GM18507 (cell line): ENCODE results near the gene DNAJC18.
"Not testable (repeated sequence)": the region's sequence is repeated elsewhere in the genome, so short reads cannot be mapped to it uniquely, and the experiment has no call there.

Experiments used
- DNase-seq: peaks from one replicate; pipeline ENCODE4 v3.0.0; 2011; ENCODE audit warnings: low read depth; ENCODE audit not compliant: insufficient read length; ENCODE audit errors: extremely low spot score
- FAIRE-seq: peaks from 2 replicates; lab custom pipeline; 2011; peaks lifted over from hg19 to GRCh38; lab: Jason Lieb, UNC

The DNAJC18 gene

GRCh38 chr5:139440416-139440815 lies 1.1 kb upstream of the DNAJC18 start:
- not testable (repeated sequence) for FAIRE-seq

GRCh38 chr5:139438707-139439012 lies 665 bp downstream of the DNAJC18 start:
- FAIRE-seq, result no peak
- DNase-seq, result no peak

More at GRCh38 chr5:139440416-139440815, 1.1 kb upstream of the DNAJC18 start:
- not testable (repeated sequence) for DNase-seq

- FAIRE-seq (no peak), DNase-seq (no peak)
These were observed 3.6 kb downstream of the DNAJC18 start for GRCh38 chr5:139435676-139436075.

DNA sequence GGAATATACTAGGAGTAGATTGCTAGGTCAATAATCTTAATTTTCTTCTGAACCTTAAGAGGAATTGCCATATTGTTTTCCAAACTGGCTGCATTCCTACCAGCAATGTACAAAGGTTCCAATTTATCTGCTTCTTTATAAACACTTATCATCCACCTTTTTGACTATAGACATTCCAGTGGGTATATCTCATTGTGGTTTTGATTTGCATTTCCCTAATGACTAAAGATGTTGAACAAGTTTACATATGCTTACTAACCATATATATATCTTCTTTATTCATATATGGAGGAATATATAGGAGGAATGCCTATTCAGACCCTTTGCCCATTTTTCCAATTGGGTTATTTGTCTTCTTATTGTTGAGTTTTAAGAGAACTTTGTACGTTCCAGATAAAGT lies 7.6 kb downstream of the DNAJC18 start:
- DNase-seq (no peak), FAIRE-seq (no peak)

DNA sequence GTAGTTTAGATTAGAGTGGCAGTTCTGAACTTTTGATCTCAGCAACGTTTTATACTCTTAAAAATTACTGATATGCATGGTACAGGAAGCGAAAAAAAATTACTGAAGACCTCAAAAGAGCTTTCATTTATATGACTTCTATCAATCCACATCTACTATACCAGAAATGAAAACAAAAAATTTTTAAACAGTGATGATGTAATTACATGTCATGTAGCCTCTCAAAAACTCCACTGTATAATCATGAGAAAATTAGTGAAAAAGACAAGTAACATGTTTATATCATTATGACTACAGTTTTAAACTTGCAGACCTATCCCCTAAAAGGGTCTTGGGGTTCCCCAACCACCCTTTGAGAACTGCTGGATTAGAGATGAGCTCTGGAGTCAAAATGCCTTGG lies 9.3 kb downstream of the DNAJC18 start:
- DNase-seq (no peak), FAIRE-seq (peak; percentile 26)

DNA sequence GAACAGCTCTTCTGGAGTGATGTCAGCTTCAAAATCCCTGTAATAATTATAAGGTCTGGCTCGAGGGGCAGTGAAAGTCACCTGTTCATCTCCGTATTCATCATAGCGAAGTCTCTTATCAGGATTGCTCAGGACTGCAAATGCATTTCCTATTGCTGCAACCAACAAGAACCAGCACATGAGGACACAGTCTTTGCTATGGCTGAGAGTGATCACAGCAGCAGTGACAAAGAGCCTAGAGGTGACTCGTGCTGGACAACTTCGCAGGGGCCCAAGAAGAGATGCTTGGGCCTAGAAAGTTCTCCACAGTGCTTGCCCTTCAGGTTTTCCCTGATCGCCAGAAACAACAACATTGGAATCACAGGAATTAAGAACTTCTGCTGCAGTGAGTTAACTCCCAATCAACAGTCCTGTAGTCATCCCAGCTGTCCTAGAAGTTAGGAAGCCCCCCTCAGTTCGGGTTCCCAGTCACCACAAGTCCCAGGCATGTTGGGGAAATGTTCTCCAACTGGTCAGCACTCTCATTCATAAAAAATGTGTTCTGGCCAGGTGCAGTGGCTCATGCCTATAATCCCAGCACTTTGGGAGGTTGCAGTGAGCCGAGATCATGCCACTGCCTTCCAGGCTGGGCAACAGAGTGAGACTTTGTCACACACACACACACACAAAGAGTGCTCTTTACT lies 13.0 kb downstream of the DNAJC18 start:
- DNase-seq, result no peak
- no peak for FAIRE-seq

- no peak for FAIRE-seq
- DNase-seq, result no peak
These were observed 13.8 kb downstream of the DNAJC18 start for GRCh38 chr5:139425497-139425896.

GRCh38 chr5:139422307-139422893 lies 16.9 kb downstream of the DNAJC18 start:
- peak; percentile 76 for DNase-seq
- FAIRE-seq, result peak; percentile 93

DNA sequence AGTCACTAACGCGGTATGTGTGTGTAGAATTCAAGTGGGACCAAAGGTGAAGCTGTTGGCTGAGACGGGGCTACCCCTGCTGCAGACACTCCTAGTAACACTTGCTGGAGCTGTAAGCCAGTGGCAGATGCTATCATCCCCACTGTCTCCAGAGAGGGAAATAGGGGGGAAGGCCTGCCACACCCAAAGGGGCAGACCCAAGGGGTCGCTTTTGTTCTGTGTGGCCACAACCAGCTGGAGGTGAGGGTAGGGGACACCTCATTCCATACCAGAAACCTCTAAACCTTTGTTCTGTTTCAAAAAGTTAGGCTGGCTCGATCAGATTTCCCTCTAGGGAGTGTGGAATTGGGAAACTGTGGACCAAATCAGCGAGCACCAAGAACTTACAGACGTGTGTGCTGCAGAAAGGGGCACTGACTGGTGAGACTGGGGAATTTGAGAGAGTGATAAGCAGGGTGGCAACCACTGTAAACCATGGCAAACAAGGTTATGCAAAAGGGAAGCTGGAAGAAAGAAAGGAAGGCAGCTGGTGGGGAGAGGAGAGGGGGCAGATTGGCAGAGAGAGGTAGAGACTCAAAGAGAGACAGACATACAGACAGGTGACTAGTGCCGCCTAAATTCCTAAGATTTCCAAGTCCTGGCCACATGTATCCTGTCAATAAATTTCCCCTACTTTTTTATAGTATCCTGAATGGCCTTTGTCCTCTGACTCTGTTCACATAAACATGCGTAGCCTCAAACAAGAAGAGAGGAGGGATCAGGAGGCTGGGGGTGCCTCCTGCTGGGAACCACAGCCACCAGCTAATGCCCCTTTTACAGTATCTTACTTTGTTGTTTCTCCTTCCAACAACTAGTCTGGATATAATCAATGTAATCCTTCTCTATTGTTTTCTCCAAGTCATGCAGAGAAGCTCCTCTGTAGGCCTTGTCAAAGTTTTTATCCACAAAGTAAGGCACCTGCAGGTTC lies 19.8 kb downstream of the DNAJC18 start:
- DNase-seq, result no peak
- FAIRE-seq, result no peak

GRCh38 chr5:139418793-139419192 lies 20.5 kb downstream of the DNAJC18 start:
- FAIRE-seq, result no peak
- DNase-seq, result no peak

DNA sequence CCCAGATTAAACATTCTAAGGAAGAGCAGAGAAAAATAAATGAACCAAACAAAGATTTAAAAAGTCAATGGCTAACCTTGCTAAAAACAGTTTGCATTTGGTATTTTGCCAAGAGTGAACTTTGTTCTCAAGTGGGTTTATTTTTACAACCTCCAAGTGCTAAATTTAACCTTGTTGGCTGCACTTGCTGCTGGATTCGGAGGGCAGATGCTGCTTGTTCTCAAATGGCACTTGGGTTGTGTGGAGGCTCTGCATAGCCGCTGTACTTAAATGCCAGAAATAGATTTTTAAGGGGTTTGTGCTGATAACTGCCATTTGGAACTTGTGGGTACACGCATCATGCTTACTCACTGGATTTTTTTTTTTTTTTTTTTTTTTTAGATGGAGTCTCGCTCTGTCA lies 22.1 kb downstream of the DNAJC18 start:
- DNase-seq (no peak), FAIRE-seq (no peak)

GRCh38 chr5:139416651-139417050 lies 22.7 kb downstream of the DNAJC18 start:
- FAIRE-seq, result no peak

DNA sequence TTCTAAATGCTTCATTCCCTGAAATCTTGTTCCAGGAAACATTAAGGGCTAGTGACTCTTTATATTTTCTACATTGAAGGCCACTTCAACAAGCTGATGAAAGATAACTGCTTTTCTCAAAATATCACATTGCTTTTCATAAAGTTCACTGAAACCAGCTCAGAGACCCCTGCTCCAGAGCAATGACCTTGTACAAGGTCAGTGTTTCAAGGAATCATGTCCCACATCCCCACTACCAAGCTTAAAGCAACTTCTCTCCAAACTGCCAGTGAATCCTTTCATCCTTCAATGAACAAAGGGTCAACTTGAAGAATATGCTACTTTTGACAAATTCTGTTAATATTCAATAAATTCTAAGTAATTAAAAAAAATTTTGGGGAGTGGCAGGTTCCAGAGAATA lies 23.5 kb downstream of the DNAJC18 start:
- DNase-seq (no peak), FAIRE-seq (no peak)

More at GRCh38 chr5:139416651-139417050, 22.7 kb downstream of the DNAJC18 start:
- DNase-seq, result no peak

- DNase-seq, result no peak
- peak; percentile 54 for FAIRE-seq
These were observed 24.0 kb downstream of the DNAJC18 start for GRCh38 chr5:139415221-139415861.

DNA sequence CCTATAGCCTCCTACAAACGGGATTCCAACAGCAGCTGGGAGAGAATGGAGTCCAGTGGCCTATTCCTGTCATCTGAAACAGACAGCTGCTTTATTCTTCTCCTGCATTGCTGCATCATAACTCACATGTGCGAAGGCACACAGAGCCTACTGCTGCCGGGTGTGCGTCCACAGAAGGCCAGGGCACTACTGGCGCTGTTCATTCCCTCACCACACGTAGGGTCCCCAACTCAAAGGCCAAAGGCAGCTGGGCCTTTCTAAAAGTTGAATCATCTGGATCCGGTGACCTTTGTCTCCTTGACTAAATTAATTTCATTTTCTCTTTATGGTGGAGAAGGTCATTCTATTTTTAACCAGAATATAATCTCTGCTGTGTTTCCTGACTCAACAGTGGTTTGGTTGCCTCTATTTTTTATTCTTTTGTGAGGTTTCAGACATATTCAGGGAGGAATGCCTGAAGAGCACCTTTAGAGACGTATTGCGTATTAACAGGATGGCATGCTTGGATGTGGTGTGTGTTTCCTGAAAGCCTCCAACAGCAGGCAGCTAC lies 24.7 kb downstream of the DNAJC18 start:
- DNase-seq (no peak), FAIRE-seq (no peak)

DNA sequence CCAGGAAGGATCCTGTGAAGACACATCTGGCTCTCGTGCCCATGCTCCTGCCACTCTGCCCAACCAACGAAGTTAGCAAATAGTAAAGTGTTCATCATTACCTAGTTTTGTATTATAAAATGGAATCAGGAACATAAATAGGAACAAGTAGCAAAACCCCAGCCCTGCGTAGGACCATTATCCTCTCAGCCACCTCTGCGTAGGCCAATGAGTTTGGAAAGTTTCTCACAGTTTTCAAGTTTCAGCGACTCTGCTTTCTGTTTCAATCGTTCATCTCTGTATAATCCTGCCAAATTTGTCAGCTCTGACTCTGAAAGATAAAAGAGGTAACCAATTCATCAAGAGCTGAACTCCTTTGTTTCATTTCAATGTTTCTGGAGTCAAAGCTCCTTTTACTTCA lies 25.4 kb downstream of the DNAJC18 start:
- peak; percentile 77 for FAIRE-seq
- no peak for DNase-seq

DNA sequence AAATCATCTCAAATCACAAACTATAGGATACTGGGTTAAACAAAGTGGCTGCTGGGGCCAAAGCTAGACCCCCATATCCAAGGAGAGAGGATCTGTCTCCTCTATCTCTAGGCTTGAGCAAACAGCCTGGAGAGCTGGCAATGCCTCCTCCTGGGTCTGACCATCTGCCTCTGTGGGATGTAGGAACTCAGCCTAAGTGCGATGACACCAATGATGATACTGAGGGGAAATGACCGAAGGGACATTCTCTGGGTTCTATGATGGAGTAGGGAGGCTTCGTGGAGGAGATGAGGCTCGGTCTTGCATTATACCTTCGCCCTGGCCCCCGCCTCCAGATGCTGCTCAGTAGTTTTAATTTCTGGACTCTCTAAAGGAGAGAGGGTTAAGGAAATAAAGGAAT lies 26.2 kb downstream of the DNAJC18 start:
- no peak for DNase-seq
- no peak for FAIRE-seq

DNA sequence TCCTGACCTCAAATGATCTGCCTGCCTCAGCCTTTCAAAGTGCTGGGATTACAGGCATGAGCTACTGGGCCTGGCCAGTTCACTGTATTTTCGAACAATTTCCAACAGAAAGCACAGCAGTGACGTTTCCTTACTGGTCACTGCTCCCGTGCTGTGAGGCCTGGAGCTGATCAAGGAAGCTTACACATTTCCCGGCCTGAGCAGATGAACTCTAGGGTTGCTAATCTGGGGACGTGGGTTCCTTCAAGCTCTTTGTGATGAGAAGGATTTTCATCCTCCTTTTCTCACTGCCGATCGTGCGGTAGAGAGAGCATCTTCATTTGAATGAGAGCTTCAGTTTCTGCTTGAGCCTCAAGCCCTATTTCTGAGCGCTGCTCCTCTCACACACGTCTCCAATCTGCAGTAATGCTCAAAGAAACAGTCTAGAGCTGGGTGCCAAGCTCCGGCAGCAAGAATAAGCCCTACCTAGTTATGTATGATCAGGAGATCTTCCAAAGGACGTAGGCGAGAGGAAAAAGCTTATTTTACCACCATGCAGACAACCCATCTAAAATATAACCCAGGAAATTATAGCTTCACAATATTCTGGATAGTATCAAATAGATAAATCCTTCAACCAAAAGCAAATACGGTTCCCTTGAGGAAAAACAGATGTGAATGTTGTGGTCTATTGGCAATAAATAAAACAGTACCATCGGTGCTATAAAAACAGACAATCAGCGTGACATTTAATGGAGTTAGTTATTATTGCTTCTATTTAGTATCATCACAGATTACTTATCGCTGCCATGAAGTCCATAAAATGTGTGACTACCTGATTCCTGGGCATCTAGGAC lies 28.1 kb downstream of the DNAJC18 start:
- DNase-seq, result no peak
- no peak for FAIRE-seq
